LoVo (cell line): ENCODE measurements around the gene AJUBA.
"Not testable (repeated sequence)": the region's sequence is repeated elsewhere in the genome, so short reads cannot be mapped to it uniquely, and the experiment has no call there.

Source experiments
- DNase-seq: peaks from one replicate; pipeline ENCODE4 v3.0.0-alpha.2; 2016; ENCODE audit warnings: low spot score

AJUBA gene

GRCh38 chr14:22979748-22980392, 2.5 kb downstream of the AJUBA start:
- no peak for DNase-seq

- DNase-seq = no peak
These were observed 3.2 kb downstream of the AJUBA start for GRCh38 chr14:22978981-22979671.

- DNase-seq = no peak
These were observed 3.9 kb downstream of the AJUBA start for GRCh38 chr14:22978487-22978837.

DNA sequence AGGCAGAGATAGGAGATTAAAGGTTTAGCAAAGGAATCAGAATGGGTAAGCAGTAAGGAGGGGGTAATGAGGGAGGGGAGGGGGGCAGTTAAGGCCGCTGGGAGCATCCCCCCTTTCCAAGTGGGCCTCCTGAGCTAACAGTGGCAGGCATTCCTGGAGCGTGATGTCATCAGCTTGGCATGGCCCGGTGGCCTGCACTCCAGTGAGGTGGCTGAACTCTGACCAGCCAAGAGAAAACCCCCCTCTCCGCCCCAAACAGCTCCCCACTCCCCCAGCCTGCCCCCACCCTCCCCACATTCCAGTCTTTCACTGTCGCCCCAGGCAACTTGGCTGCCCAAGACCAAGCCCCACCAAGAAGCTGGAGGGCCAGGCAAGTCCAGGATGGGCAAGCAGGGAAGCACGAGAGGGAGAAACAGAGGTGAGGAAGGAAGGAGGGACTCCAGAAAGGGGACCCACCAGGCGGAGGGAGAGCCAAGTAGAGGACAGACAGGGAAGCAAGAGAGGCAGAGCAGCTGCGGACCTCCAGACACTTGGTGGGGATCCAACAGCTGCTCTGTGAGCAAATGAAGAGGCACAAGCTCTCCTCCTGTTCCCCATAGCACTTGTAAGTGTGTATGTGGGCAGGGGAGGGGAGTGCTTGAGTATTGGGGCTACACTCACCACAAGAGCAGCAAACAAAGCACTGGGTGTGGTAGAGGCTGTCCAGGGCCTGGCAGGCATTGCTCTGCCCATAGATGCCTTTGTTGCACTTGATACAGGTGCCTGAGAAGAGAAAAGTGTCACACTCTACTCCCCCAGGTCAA, 4.5 kb downstream of the AJUBA start:
- peak; percentile 80 for DNase-seq

DNA sequence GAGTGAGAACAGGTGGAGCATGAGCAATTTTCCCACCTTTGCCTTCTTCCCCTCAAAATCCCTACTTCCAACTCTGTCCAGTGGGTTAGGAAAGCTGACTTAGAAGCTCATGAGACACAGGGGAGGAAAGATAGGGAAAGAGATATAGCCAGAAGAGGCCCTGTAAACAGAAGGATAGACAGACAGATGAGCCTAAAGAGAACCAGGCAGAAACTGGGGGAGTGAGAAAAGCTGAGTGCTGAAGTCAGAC, 5.0 kb downstream of the AJUBA start:
- no peak for DNase-seq

DNA sequence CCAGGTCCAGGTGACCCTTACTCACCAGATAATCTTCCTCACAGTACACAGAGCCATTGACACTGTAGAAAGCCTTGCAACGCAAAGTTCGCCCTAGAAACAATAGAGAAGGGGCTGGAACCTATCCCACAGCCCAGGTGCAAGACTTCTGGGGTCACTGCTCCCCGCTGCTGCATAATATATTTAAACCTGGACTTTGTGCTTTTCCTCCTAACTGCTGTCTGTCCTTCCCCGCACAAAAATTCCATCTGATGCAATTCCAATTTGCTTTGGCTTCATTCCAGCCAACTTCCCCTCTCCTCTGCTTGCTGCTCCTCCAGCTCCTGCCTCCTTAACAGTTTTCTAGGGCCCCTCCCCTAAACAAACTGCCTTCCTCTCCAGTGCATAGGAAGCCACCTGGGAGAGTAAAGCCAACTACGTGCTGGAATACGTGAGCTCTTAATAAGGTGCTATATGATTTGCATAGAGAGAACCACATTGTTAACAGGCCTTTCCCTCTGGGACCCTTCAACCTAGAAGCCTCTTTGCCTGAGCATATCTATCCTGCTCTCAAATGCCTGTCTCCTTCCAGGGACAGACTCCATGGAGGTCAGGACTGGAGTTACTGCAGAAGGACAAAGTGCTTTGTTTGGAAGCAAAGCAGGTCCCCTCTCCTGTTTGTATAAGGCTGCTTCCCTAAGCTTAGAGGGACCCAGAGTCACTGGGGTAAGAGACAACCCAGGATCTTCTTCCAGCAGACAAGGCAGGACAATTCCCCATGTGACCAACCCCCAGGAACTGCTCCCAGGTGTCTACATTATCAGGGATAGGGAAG, 5.5 kb downstream of the AJUBA start:
- DNase-seq = peak; percentile 61

- no peak for DNase-seq
These were observed 7.6 kb downstream of the AJUBA start for GRCh38 chr14:22974530-22975313.

DNA sequence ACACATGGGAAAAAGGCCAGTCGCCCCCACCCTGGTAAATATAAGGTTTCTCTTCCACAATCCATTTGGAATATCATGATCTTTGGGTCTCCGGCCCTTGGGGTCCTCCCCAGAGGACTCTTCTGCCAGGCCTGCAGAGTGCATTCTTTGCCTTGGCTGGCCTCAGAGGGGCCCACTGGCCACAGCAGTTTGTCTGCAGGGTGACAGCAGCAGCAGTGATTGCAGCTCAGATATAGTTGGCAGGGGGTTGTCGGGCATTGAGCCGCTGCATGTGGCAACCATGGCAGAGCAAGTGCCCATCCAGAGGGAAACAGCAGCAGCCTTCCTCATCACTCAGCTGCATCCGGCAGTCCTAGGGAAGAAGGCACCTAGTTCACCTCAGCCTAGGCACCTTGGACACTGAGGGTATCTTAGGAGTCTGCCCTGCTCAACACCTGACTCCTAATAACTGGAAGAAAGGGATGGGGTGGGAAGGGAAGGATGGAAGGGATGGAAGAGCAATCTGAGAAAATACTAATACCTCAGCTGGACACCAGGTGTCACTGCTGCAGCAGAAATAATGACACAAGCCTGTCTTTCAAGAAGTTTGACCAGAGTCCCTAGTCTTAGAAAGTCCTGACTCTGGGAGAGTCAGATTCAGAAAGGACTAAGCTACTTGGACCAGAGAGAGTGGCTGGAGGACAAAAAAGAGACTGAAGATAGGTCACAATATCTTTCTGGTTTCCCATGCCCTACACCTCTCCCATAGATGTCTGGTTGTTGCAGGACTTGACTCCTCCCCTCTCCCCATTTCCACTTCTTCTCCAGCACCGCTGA, 8.9 kb downstream of the AJUBA start:
- DNase-seq = no peak

- no peak for DNase-seq
These were observed 9.9 kb downstream of the AJUBA start for GRCh38 chr14:22972313-22972930.

DNA sequence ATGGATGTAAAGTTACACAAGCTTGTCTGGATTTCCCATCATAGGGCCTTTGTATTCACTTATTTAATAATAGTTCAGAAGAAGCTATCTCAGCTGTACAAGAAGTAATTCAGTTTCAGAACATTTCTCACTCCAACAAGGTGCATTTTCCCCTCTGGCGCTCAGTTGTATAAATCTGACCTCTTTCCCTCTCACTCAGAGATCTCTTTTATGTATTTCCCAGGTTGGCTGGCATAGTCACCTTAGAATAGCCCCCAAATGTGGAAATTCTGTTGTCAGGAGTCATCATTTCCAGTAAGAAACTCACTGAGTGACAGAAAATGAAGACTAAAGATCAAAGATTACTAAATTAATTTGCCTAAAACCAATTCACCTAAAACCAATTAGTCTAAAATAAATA, 11.2 kb downstream of the AJUBA start:
- DNase-seq = no peak

DNA sequence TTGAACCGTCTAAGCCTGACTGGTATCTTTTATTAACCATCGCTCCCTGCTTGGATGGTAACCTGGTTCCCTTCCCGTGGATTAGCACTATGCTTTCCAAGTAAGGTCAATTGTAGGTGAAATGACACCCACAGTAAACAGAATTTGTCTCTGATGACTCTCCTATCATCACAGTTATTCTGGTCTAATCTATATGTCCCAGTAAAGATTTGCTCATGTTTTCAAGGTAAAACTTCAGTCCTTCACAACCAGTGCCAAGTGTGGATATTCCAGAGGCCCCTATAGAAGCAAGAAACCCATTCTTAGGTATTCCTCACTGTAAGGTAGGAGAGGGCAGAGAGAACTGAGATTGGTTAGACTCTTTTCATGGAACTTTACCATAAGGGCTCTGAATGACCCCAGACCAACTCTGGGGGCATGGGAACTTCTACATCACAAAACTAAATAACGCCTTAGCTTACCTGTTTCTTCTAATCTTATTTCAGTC, 15.5 kb downstream of the AJUBA start:
- no peak for DNase-seq

DNA sequence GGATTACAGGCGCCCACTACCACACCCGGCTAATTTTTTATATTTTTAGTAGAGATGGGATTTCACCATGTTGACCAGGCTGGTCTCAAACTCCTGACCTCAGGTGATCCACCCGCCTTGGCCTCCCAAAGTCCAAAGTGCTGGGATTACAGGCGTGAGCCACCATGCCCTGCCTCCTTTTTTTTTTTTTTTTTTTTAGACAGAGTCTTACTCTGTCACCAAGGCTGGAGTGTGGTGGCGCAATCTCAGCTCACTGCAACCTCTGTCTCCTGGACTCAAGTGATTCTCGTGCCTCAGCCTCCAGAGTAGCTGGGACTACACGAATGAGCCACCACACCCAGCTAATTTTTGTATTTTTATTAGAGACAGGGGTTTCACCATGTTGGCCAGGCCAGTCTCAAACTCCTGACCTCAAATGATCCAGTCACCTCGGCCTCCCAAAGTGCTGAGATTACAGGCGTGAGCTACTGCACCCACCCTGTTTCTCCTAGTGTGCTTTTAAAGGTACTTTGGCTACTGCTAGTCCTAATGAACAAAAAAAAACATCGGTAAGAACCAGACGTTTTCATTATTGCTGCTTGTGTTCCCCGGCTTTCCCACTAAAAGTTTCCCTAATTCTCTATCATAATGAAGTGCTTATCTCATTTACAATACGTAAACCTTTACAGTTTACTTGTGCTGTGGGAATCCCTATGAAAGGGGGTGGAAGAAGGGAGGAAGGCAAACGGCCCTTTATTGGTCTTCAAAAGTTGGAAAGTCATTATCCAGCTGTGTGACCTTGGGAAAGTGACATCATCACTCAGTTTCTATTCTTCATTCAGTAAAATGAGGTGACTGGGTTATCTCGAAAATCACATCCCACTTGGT, 16.2 kb downstream of the AJUBA start:
- not testable (repeated sequence) for DNase-seq

DNA sequence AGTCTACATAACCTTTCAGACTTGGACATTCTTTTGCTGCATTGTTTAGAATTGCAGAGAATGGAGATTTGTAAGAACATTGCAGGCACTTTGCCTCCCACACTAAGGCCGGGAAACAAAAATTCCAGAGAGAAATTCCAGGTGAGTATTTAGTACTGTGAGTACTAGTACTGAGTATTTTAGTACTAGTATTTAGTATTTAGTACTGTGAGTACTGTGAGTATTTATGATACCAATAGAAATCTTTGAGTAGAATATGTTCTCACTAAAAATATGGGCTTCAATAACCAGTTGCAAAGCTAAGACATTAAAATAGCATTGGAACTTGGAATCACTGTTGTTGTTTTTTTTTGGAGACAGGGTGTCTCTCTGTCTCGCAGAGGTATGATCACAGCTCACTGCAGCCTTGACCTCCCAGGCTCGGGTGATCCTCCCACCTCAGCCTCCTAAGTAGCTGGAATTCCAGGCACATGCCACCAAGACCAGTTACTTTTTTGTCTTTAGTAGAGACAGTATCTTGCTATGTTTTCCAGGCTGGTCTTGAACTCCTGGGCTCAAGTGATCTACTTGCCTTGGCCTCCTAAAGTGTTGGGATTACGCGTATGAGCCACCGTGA, 20.2 kb downstream of the AJUBA start:
- no peak for DNase-seq

GRCh38 chr14:22955702-22956569, 26.4 kb downstream of the AJUBA start:
- no peak for DNase-seq

GRCh38 chr14:22952418-22952817, 29.9 kb downstream of the AJUBA start:
- no peak for DNase-seq

GRCh38 chr14:22951795-22952194, 30.6 kb downstream of the AJUBA start:
- not testable (repeated sequence) for DNase-seq

- no peak for DNase-seq
These were observed 36.7 kb downstream of the AJUBA start for GRCh38 chr14:22945642-22946041.

DNA sequence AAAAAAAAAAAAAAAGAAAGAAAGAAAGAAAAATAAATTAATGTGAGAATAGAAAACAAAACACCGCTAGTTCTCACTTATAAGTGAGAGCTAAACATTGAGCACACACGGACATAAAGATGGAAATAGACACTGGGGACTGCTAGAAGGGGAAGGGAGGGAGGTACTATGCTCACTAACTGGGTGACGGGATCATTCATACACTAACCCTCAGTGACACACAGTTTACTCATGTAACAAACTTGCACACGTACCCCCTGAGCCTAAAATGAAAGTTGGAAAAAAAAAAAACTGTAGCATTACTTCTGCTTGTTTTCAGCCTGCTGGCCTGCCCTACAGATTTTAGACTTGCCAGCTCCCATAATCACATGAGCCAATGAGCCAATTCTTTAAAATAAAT, 42.7 kb downstream of the AJUBA start:
- no peak for DNase-seq
